ENCODE results near the gene TRIM23. TPM values are rescaled to one million over a fixed set of nuclear protein-coding genes. Genes with fewer than 3 reads are reported as not detected.

The TRIM23 gene
- total and polyA plus RNA-seq, 2 donors (not counting 1 experiment from before 2014, with no cell fraction given): 3.1 to 21.0 TPM

DNA sequence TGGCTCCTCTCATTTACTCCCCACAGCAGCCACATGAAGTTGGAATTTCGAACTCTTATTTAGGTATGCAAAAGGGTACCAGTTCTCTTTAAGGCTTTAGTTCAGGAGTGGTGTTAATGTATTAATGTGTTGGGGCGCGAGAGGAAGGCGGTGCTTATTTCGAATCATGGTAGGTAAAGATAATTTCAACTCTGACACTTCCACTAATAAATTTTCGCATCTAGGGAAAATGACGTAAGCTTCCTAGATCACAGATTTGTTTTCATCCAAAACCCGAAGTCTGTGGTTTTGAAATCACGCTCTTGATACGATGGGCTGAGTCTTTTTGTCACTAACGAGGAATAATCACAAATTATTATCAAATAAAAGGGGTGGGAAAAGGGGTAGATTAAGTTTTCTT lies 60.4 kb downstream of the TRIM23 start:
- no peaks in the 10 kb centered on the region for H3K9me3 Mint-ChIP-seq (ENCODE audit: insufficient read depth)
- ATAC-seq (ENCODE audit: low read depth) (no peak), DNase-seq (no peak)
- H3K27ac Mint-ChIP-seq: peak overlapping the region; percentile 95
- peak overlapping the region; percentile 93 for H3K4me3 Mint-ChIP-seq
- H4K20me1 ChIP-seq (ENCODE audit: control insufficient read depth, insufficient read depth, low read length, poor library complexity, severe bottlenecking): no peaks in the 10 kb centered on the region
- peaks cover 39% of the 10 kb centered on the region for H3K4me1 Mint-ChIP-seq
- no peaks in the 10 kb centered on the region for H3K9me3 ChIP-seq (ENCODE audit: control extremely low read depth in 1 of 3, control insufficient read depth in 2 of 3, insufficient read depth in 1 of 3, low read length in 2 of 3)
- peaks cover 42% of the 10 kb centered on the region for H3K79me2 ChIP-seq (ENCODE audit: control insufficient read depth, insufficient read depth, low read length)
- H3K4me2 ChIP-seq (replicated peaks; ENCODE audit: low read depth, low read length, poor library complexity, severe bottlenecking): peak overlapping the region; percentile 86
- H3K4me1 ChIP-seq (ENCODE audit: control insufficient read depth in 2 of 2, insufficient read depth in 2 of 2, low read length in 2 of 2): peaks cover 19 to 20% of the 10 kb centered on the region in 2 donors
- peak overlapping the region; percentile 74 to 97 (median 91) for H3K4me3 ChIP-seq (ENCODE audit: control extremely low read depth in 1 of 5, extremely low read depth in 1 of 5, insufficient read depth in 1 of 5, low read depth in 2 of 5, low read length in 4 of 5)
- WGBS (ENCODE audit: insufficient coverage): no CpG with 5 or more reads among the region's 11 CpGs
- H3K9ac ChIP-seq (ENCODE audit: low read length): peak overlapping the region; percentile 85
- H3K27me3 ChIP-seq (replicated peaks in 1 of 4; ENCODE audit: control extremely low read depth in 1 of 4, control insufficient read depth in 3 of 4, insufficient read depth in 4 of 4, low read length in 3 of 4): no peaks in the 10 kb centered on the region
- intact Hi-C loops (cut with micrococcal nuclease): loop anchor here (1.0 to 10.0 kb wide), 8 partner anchors 61 to 795 kb away; partner anchors contain the start of genes CWC27, NLN, SGTB and SREK1IP1
- ChIA-PET CTCF (interaction anchor here (1.1 to 1.4 kb wide), 2 partner anchors 80 to 81 kb away, joined by 3 read pairs; no protein-coding TSS in a partner anchor), POLR2A (interaction anchor here (1.1 to 1.8 kb wide), 2 partner anchors 60 to 157 kb away, joined by 3 to 9 read pairs; partner anchors contain the start of gene TRIM23)
- H2AFZ ChIP-seq (ENCODE audit: insufficient read depth, low read depth, low read length, poor library complexity, severe bottlenecking): peak overlapping the region; percentile 97
- no peaks in the 10 kb centered on the region for H3K27me3 Mint-ChIP-seq
- H3K36me3 ChIP-seq (replicated peaks in 1 of 2; ENCODE audit: control extremely low read depth in 1 of 2, control insufficient read depth in 1 of 2, extremely low read depth in 1 of 2, insufficient read depth in 2 of 2, low read length in 1 of 2): no peaks in the 10 kb centered on the region
- TF ChIP-seq CTCF (IDR thresholded peaks at IDR 0.05) (no peak), EZH2 (IDR thresholded peaks at IDR 0.05; ENCODE audit: borderline replicate concordance, insufficient read depth, low read depth, low read length, poor library complexity, severe bottlenecking) (no peak)
- peak overlapping the region; percentile 89 to 90 for H3K27ac ChIP-seq (ENCODE audit: low read length in 2 of 2)

Measured in B cell (primary cell).